Transverse colon (tissue), 3 donors: Measurements from ENCODE around the gene CEP70.

ENCODE experiments used
- CTCF ChIP-seq, 5 experiments: fragments of 200-600 bp in 3 of 5; fragments of 450-650 bp in 2 of 5; sonication (generic) in 3 of 5; IDR thresholded peaks; 1 replicate in 2 of 5; 2 replicates in 3 of 5; pipeline ENCODE4 v1.5.1; 2016 to 2017; ENCODE audit warnings: antibody characterized with exemption in 5 of 5, inconsistent platforms in 3 of 5, mild to moderate bottlenecking in 2 of 5, moderate library complexity in 1 of 5
- EP300 ChIP-seq: sonication (generic); formaldehyde crosslinking; IDR thresholded peaks from one replicate; pipeline ENCODE4 v1.6.1; 2017; ENCODE audit warnings: antibody characterized with exemption, low read depth

GRCh38 chr3:138608322-138609135 is 14.5 kb upstream of the CEP70 start, which contains the start of gene FAIM:
- TF ChIP-seq EP300 (no peak), CTCF (IDR thresholded peaks at IDR 0.05) (no peak)
